DMS79 (cell line): ENCODE data around the gene ACTRT1.

Experiments
- DNase-seq: peaks from one replicate; lab custom pipeline; 2025; lab: John Stamatoyannopoulos, UW

Gene ACTRT1

DNA sequence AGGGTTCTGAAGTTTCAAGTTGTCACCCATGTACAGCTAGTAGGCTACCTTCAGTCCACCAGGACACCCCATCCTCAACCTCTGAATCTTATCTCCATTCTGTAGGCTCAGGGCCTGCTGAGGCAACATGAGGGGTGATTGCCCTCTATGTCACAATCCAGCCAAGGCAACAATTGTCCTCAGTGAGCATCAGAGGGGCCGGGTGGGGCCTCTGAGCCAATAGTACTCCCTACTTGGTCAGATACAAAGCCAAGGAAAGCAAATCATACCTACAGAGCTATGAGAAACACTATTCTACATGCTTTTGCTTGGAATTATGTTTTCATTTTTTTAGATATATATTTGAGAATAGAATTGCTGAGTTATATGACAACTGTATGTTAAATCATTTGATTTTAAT, at the start of gene ACTRT1:
TSS of gene ACTRT1 (minus strand) at position 101 of the 400 bp plus-strand sequence. CDS start 197 bp downstream, outside the sequence.
- DNase-seq = no peak

DNA sequence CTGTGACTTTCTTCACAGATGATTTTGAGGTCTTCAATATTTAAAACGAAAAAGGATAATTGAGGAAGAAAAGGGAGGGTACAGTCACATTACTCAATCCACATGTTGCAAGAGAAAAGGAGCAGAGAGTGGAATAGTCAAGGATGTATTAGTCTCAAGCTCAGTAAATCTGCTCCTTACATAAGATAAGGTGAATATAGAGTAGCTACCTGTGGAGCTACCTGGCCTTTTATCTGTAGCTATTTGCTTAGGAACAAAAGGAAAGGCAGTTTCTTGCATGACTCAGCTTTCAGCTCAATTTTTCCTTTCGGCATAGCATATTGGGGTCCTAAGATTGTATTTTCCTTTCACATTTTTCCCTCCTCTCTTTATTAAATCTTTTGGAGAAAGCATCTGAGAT, 26.3 kb upstream of the ACTRT1 start:
- no peak for DNase-seq

- DNase-seq = no peak
Measured at GRCh38 chrX:128057421-128057820, 5.2 kb upstream of the ACTRT1 start.

- no peak for DNase-seq
Measured at GRCh38 chrX:128051526-128051925, 677 bp downstream of the ACTRT1 start.

DNA sequence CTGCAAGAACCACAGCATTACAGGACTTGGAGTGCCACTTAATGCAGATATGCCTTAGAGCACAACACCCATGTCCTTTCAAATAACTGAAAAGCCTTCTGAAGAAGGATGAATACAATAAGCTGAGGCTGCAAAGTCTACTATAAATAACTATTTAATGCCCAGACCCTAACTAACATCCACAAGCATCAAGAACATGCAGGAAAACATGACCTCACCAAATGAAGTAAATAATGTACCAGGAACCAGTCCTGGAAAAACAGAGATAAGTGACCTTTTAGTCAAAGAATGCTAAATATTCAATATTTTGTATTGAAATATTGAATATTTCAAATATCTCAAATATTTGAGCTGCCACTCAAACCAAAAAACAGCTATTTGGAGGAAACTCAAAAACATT, 16.9 kb downstream of the ACTRT1 start:
- DNase-seq = no peak

GRCh38 chrX:128021566-128021965, 30.6 kb downstream of the ACTRT1 start:
- DNase-seq = no peak

- DNase-seq = no peak
Measured at GRCh38 chrX:128020701-128021100, 31.5 kb downstream of the ACTRT1 start.

GRCh38 chrX:128019218-128019617, 33.0 kb downstream of the ACTRT1 start:
- no peak for DNase-seq

GRCh38 chrX:128012015-128012414, 40.2 kb downstream of the ACTRT1 start:
- DNase-seq = no peak

DNA sequence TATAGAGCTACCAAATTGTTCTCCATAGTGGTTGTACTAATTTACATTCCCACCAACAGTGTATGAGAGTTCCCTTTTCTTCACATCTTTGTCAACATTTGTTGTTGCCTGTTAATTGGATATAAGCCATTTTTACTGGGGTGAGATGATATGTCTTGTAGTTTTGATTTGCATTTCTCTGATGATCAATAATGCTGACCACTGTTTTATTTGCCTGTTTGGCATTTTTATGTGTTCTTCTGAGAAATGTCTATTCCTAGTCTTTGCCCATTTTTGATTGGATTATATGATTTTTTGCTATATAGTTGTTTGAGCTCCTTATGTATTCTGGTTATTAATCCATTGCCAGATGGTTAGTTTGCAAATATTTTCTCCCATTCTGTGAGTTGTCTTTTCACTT, 44.3 kb downstream of the ACTRT1 start:
- DNase-seq = no peak
